C1 segment of cervical spinal cord (tissue), 14 donors: ENCODE data around the gene DCD.
"Not testable (repeated sequence)": the region's sequence is repeated elsewhere in the genome, so short reads cannot be mapped to it uniquely, and the experiment has no call there.

Experiments
- DNase-seq, 14 donors: peaks; one replicate each; lab custom pipeline; 2025; lab: John Stamatoyannopoulos, UW

DCD gene

GRCh38 chr12:54648265-54648664, at the start of gene DCD:
TSS of gene DCD (minus strand) at chr12:54648365. CDS start at chr12:54648303, 62 bp downstream.
- DNase-seq, result no peak

GRCh38 chr12:54697851-54698250, 49.7 kb upstream of the DCD start:
- DNase-seq, result no peak

- DNase-seq, result no peak
Measured at GRCh38 chr12:54692353-54692752, 44.2 kb upstream of the DCD start.

- no peak for DNase-seq
Measured at GRCh38 chr12:54689984-54690383, 41.8 kb upstream of the DCD start.

GRCh38 chr12:54689034-54689372, 40.8 kb upstream of the DCD start:
- no peak for DNase-seq

GRCh38 chr12:54688309-54689033, 40.3 kb upstream of the DCD start:
- no peak for DNase-seq

GRCh38 chr12:54684636-54685630, 36.8 kb upstream of the DCD start:
- no peak for DNase-seq

GRCh38 chr12:54683398-54683797, 35.2 kb upstream of the DCD start:
- no peak for DNase-seq

GRCh38 chr12:54682674-54683073, 34.5 kb upstream of the DCD start:
- no peak for DNase-seq

GRCh38 chr12:54680374-54680773, 32.2 kb upstream of the DCD start:
- DNase-seq, result no peak

- no peak for DNase-seq
Measured at GRCh38 chr12:54678131-54678530, 30.0 kb upstream of the DCD start.

GRCh38 chr12:54667945-54668344, 19.8 kb upstream of the DCD start:
- DNase-seq, result no peak

- DNase-seq, result no peak
Measured at GRCh38 chr12:54666008-54666407, 17.8 kb upstream of the DCD start.

- DNase-seq, result not testable (repeated sequence)
Measured at GRCh38 chr12:54665022-54665635, 17.0 kb upstream of the DCD start.

- DNase-seq, result no peak
Measured at GRCh38 chr12:54663603-54664002, 15.4 kb upstream of the DCD start.

GRCh38 chr12:54662026-54662425, 13.9 kb upstream of the DCD start:
- DNase-seq, result no peak

- DNase-seq, result peak in 1 of 14 donors; percentile 9
Measured at GRCh38 chr12:54661048-54661447, 12.9 kb upstream of the DCD start.

GRCh38 chr12:54660320-54660962, 12.3 kb upstream of the DCD start:
- DNase-seq, result peak in 3 of 14 donors; percentile 12 to 69 (median 18)

- no peak for DNase-seq
Measured at GRCh38 chr12:54658306-54659264, 10.4 kb upstream of the DCD start.

- no peak for DNase-seq
Measured at GRCh38 chr12:54657105-54657607, 9.0 kb upstream of the DCD start.
